Measurements from ENCODE around the gene CILP2.

GRCh38 chr19:19568802-19569756 lies 31.0 kb downstream of the CILP2 start:
- TF ChIP-seq CTCF (conservative IDR thresholded peaks at IDR 0.05 in 1 of 2, IDR thresholded peaks at IDR 0.05 in 1 of 2; ENCODE audit: extremely low read depth in 1 of 2, insufficient read depth in 1 of 2, low read depth in 1 of 2, low read length in 2 of 2) (no peak), EZH2 (IDR thresholded peaks at IDR 0.05; ENCODE audit: borderline replicate concordance, low read length) (no peak)
